Osteoblast (primary cell): Measurements from ENCODE around the gene FICD. TPM values are rescaled to one million over a fixed set of nuclear protein-coding genes. Genes with fewer than 3 reads are reported as not detected.

Experiments used
- DNase-seq: peaks from one replicate; pipeline ENCODE4 v3.0.0; 2011; ENCODE audit warnings: low spot score, mixed read lengths; ENCODE audit not compliant: insufficient read length; ENCODE audit errors: missing footprints
- H2AFZ ChIP-seq: 2 replicates; pipeline ENCODE4 v1.6.0; 2011; ENCODE audit warnings: mild to moderate bottlenecking, low read length
- H3K27ac ChIP-seq: 2 replicates; pipeline ENCODE4 v1.5.1; 2011; ENCODE audit warnings: mild to moderate bottlenecking, low read depth, low read length, moderate library complexity
- H3K27me3 ChIP-seq: 2 replicates; pipeline ENCODE4 v1.6.0; 2012; ENCODE audit warnings: mild to moderate bottlenecking, control low read depth, inconsistent platforms, low read length, moderate library complexity; ENCODE audit not compliant: insufficient read depth
- H3K36me3 ChIP-seq: 2 replicates; pipeline ENCODE4 v1.5.1; 2011; ENCODE audit warnings: mild to moderate bottlenecking, low read length, control low read depth, moderate library complexity; ENCODE audit not compliant: insufficient read depth
- H3K4me1 ChIP-seq: 2 replicates; pipeline ENCODE4 v1.5.1; 2011; ENCODE audit warnings: mild to moderate bottlenecking, low read length, control low read depth, moderate library complexity; ENCODE audit not compliant: insufficient read depth
- H3K4me2 ChIP-seq: 2 replicates; pipeline ENCODE4 v1.6.0; 2011; ENCODE audit warnings: mild to moderate bottlenecking, low read length; ENCODE audit not compliant: insufficient read depth
- H3K4me3 ChIP-seq: fragments of 200-600 bp; sonication (generic); 3 replicates; pipeline ENCODE4 v1.5.1; 2012; ENCODE audit warnings: mild to moderate bottlenecking, low read length, inconsistent platforms; ENCODE audit not compliant: insufficient read depth
- H3K79me2 ChIP-seq: 2 replicates; pipeline ENCODE4 v1.6.0; 2012; ENCODE audit warnings: mild to moderate bottlenecking, low read length, control low read depth, inconsistent platforms; ENCODE audit not compliant: insufficient read depth
- H3K9me3 ChIP-seq: 2 replicates; pipeline ENCODE4 v1.5.1; 2011; ENCODE audit warnings: low read depth, low read length, control low read depth
- H4K20me1 ChIP-seq: 2 replicates; pipeline ENCODE4 v1.6.0; 2012; ENCODE audit warnings: mild to moderate bottlenecking, low read length, control low read depth; ENCODE audit not compliant: insufficient read depth
- total RNA-seq: library from RNA; depleted of rRNA; stranded (reverse); fragments of >200 nt; gene quantifications from 2 replicates; pipeline ENCODE4 v1.2.3, GENCODE V29; 2012
- TF ChIP-seq, protein P1 (sequence below): IDR thresholded peaks from 2 replicates; pipeline ENCODE4 v1.5.1; 2011; ENCODE audit warnings: mild to moderate bottlenecking, low read depth, low read length, moderate library complexity; ENCODE audit errors: extremely low read depth

Gene FICD
- total RNA-seq, 1 donor, result 5.4 TPM

DNA sequence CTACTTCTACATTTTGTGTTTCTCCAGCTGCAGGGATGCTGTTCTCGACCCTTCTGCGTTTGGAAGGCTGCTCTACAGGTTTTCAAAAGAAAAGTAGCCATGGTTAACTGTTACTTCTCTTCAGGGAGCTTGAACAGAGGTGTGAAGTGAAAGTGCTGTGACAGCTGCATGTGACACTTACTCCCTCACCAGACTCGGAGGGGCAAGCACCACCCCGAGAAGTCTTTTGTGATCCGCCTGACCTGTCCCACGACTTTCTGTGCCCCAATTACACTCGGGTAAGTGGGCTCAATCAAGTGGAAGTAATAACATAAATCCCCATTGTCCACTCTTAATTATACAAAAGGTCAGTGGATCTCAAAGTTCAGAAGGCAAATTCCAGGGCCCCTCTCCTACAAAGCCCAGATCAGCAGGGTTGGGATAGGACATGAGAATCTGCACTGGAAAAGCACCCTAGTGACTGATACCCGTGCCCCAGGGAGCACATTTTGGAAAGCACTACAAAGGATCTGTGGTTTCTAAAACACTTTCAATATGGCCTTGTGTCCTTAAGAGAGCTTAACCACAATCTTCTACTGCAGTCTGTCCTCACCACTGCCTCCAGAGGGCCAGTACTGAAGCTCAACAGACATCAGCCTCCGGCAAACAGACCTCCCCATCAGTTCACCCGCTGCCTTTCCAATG, 11.5 kb downstream of the FICD start:
- H2AFZ ChIP-seq, result no peak overlapping the region
- peaks cover 7% of the 10 kb centered on the region for H3K79me2 ChIP-seq
- peaks cover 10% of the 10 kb centered on the region for H3K4me1 ChIP-seq
- DNase-seq, result peak; percentile 91
- H4K20me1 ChIP-seq, result peaks cover 21% of the 10 kb centered on the region
- no peaks in the 10 kb centered on the region for H3K9me3 ChIP-seq
- TF ChIP-seq, protein P1, sequence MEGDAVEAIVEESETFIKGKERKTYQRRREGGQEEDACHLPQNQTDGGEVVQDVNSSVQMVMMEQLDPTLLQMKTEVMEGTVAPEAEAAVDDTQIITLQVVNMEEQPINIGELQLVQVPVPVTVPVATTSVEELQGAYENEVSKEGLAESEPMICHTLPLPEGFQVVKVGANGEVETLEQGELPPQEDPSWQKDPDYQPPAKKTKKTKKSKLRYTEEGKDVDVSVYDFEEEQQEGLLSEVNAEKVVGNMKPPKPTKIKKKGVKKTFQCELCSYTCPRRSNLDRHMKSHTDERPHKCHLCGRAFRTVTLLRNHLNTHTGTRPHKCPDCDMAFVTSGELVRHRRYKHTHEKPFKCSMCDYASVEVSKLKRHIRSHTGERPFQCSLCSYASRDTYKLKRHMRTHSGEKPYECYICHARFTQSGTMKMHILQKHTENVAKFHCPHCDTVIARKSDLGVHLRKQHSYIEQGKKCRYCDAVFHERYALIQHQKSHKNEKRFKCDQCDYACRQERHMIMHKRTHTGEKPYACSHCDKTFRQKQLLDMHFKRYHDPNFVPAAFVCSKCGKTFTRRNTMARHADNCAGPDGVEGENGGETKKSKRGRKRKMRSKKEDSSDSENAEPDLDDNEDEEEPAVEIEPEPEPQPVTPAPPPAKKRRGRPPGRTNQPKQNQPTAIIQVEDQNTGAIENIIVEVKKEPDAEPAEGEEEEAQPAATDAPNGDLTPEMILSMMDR, result peak; percentile 38
- peaks cover 80% of the 10 kb centered on the region for H3K36me3 ChIP-seq
- H3K4me3 ChIP-seq, result no peak overlapping the region
- no peaks in the 10 kb centered on the region for H3K27me3 ChIP-seq
- no peak overlapping the region for H3K4me2 ChIP-seq
- no peak overlapping the region for H3K27ac ChIP-seq

DNA sequence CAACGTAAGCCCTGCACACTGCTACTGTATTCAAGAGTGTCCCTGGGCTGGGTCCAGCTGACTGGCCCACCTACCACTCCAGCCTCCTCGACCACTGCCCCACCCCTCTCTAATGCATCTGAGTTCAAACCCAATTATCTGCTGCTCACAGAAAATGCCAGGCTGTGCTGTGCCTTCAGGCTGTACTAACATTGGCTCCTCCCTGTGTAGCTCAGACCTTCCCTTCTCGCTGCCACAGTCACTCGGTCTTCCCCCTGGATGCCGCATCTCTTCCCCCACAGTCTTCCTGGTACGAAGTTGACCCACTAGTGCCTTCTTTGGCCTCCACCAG, 12.1 kb downstream of the FICD start:
- DNase-seq, result no peak
- no peak overlapping the region for H3K27ac ChIP-seq
- H3K9me3 ChIP-seq, result no peaks in the 10 kb centered on the region
- H2AFZ ChIP-seq, result no peak overlapping the region
- H3K79me2 ChIP-seq, result peaks cover 7% of the 10 kb centered on the region
- H3K4me3 ChIP-seq, result no peak overlapping the region
- H3K36me3 ChIP-seq, result peaks cover 81% of the 10 kb centered on the region
- H4K20me1 ChIP-seq, result peaks cover 21% of the 10 kb centered on the region
- no peaks in the 10 kb centered on the region for H3K27me3 ChIP-seq
- TF ChIP-seq, protein P1, result no peak
- peaks cover 10% of the 10 kb centered on the region for H3K4me1 ChIP-seq
- H3K4me2 ChIP-seq, result no peak overlapping the region

DNA sequence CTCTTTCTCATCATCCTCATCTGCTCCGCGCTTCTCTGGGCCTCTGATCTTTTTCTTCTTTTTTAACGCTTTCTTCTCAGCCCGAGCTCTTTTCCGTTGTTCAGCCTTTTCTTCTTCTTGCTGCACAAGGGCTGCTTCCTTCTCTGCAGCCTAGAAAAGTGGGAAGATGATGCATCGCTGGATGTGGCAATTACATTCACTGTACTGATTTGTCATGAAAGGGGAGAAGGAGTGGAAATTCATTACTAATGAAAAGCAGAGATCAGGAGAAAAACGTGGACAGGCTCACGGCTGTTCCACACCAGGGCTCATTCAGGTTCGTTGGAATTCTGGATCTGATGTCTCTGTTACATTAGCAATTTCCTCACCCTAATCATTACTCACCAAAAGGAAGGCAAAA, 15.1 kb downstream of the FICD start:
- no peak overlapping the region for H3K4me2 ChIP-seq
- H3K4me3 ChIP-seq, result no peak overlapping the region
- peaks cover 10% of the 10 kb centered on the region for H3K4me1 ChIP-seq
- H3K79me2 ChIP-seq, result no peaks in the 10 kb centered on the region
- H3K27me3 ChIP-seq, result no peaks in the 10 kb centered on the region
- H2AFZ ChIP-seq, result no peak overlapping the region
- H4K20me1 ChIP-seq, result peaks cover 21% of the 10 kb centered on the region
- H3K27ac ChIP-seq, result no peak overlapping the region
- DNase-seq, result no peak
- peaks cover 66% of the 10 kb centered on the region for H3K36me3 ChIP-seq
- H3K9me3 ChIP-seq, result no peaks in the 10 kb centered on the region
- TF ChIP-seq, protein P1, result no peak

DNA sequence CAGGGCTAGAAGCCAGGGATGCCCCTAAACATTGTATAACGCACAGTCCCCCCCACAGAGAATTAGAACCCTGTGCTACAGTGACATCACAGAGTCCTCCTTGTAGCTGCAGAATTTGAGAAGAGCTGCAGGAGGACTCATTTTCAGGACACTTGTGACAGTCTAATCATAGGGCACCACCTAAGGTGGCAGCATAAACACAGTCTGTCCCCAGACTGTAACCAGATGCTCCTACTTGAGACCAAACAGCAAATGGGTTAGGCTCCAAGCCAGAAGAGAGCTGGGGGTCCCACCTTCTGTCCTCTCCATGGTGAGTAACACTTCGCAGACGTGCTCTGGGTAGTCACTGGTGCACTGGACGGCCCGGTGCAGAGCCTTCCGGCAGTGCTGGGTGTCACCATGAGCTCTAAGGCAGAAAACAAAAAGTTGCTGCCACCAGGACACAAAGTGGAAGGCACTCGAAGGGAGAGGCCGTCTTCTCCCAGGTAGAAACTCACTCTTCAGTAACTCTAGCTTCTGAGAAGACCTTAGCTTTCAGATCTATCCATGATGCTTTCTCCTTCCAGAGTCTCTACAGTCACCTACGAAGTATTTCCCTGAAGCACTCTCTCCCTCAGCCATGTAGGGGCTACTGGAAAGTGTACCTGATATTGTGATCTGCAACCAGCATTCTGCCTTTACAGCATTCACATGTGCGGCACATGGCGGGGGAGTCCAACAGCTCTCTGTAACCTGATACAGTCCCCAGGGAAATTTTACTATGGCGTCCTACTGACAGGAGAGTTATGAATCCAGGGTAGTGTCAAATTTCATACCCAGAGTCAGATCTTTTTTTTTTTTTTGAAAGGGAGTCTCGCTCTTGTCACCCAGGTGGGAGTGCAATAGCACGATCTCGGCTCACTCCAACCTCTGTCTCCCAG, 17.1 kb downstream of the FICD start:
- Histone ChIP-seq H4K20me1 (peaks cover 10% of the 10 kb centered on the region), H3K79me2 (peaks cover 8% of the 10 kb centered on the region), H3K4me2 (no peak overlapping the region), H3K27me3 (no peaks in the 10 kb centered on the region), H3K4me3 (no peak overlapping the region), H3K4me1 (no peaks in the 10 kb centered on the region), H2AFZ (no peak overlapping the region), H3K9me3 (no peaks in the 10 kb centered on the region), H3K27ac (no peak overlapping the region), H3K36me3 (peaks cover 68% of the 10 kb centered on the region)
- no peak for DNase-seq
- TF ChIP-seq, protein P1, result no peak
